Activated naive CD4-positive, alpha-beta T cell treated with anti-CD3 and anti-CD28 coated beads, Interleukin-2, amount 50 U/mL, for 24 hours (primary cell): Measurements from ENCODE around the gene SCPEP1.

ENCODE experiments used
- H3K27ac Mint-ChIP-seq: one replicate; pipeline ENCODE4 v1.8.0; 2021; ENCODE audit warnings: mild to moderate bottlenecking, mixed read lengths
- H3K27me3 Mint-ChIP-seq: one replicate; pipeline ENCODE4 v1.8.0; 2021; ENCODE audit warnings: mixed read lengths
- H3K36me3 Mint-ChIP-seq: one replicate; pipeline ENCODE4 v1.8.0; 2021; ENCODE audit warnings: mixed read lengths
- H3K4me1 Mint-ChIP-seq: one replicate; pipeline ENCODE4 v1.8.0; 2021; ENCODE audit warnings: mixed read lengths
- H3K4me3 Mint-ChIP-seq: one replicate; pipeline ENCODE4 v1.8.0; 2021; ENCODE audit warnings: mild to moderate bottlenecking, mixed read lengths
- H3K9me3 Mint-ChIP-seq: one replicate; pipeline ENCODE4 v1.8.0; 2021; ENCODE audit warnings: mixed read lengths

The SCPEP1 gene

GRCh38 chr17:57009737-57010445 lies 32.0 kb downstream of the SCPEP1 start:
- no peaks in the 10 kb centered on the region for H3K36me3 Mint-ChIP-seq
- H3K9me3 Mint-ChIP-seq: no peaks in the 10 kb centered on the region
- peak overlapping the region; percentile 27 for H3K4me3 Mint-ChIP-seq
- no peaks in the 10 kb centered on the region for H3K27me3 Mint-ChIP-seq
- H3K27ac Mint-ChIP-seq: no peak overlapping the region
- H3K4me1 Mint-ChIP-seq: peaks cover 9% of the 10 kb centered on the region

- no peaks in the 10 kb centered on the region for H3K27me3 Mint-ChIP-seq
- peak overlapping the region; percentile 44 for H3K4me3 Mint-ChIP-seq
- H3K27ac Mint-ChIP-seq: no peak overlapping the region
- peaks cover 9% of the 10 kb centered on the region for H3K4me1 Mint-ChIP-seq
- no peaks in the 10 kb centered on the region for H3K36me3 Mint-ChIP-seq
- H3K9me3 Mint-ChIP-seq: no peaks in the 10 kb centered on the region
These were observed 32.6 kb downstream of the SCPEP1 start for GRCh38 chr17:57010487-57010886.

DNA sequence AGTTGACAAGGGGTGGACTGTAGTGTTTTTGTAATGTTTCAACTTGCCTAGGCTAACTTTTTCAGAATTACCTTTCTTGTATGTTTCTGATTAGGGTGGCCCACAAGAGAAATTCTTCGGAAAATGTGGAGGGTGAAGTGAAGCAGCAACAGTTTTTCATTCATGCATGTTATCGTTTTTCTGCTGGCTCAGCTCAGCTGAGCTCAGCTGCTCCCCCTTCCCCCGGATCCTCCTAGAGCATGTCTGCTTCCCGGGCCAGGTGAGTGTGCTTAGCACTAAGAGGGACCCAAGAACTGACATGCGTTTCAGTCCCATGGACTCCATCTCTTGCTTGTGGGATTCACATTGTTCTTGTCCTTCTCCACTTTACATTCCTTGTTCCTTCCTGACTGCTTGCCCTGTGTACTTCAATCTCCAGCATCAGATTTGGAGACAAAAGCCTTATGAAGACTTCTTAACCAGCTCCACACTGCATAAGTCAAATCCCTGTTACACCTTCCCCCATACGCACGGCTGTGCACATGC lies 33.6 kb downstream of the SCPEP1 start:
- Mint-ChIP-seq H3K9me3 (no peaks in the 10 kb centered on the region), H3K27ac (peak overlapping the region; percentile 5)

DNA sequence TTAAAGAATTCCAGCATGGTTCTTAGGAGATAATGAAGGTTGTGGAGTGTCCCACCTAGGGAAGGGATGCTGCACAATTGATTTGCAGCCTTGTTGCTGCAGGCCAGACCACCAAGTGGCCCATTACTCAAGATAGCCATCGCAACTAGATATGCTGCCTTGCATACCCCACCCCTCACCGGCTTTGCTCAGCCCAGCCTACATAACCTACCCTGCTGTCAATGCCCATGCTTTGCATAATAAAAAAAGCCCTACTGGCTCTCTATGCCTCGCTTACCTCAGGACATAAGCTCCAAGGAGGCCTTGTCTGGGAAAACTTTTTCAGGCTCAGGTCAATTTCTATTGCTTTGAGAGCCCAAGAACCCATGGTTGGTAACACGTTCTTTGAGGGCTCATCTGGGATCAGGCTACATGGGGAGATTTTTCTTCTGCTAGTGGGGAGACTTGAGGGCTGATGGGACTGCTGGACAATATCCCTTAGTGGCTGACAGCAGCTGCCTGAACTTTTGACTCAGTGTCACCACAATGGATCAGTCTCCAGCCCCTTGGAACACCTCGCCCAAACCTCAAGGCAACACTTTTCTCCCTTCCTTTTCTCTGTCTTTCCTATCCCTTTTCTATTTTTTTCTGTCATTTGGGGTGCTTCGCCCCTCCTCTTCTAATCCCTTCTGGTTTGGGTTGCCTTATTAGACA lies 38.3 kb downstream of the SCPEP1 start:
- H3K27me3 Mint-ChIP-seq: peaks cover 6% of the 10 kb centered on the region
- no peaks in the 10 kb centered on the region for H3K4me1 Mint-ChIP-seq

More for the DNA sequence above, 33.6 kb downstream of the SCPEP1 start:
- Mint-ChIP-seq H3K27me3 (no peaks in the 10 kb centered on the region), H3K4me3 (no peak overlapping the region), H3K36me3 (no peaks in the 10 kb centered on the region), H3K4me1 (peaks cover 9% of the 10 kb centered on the region)

DNA sequence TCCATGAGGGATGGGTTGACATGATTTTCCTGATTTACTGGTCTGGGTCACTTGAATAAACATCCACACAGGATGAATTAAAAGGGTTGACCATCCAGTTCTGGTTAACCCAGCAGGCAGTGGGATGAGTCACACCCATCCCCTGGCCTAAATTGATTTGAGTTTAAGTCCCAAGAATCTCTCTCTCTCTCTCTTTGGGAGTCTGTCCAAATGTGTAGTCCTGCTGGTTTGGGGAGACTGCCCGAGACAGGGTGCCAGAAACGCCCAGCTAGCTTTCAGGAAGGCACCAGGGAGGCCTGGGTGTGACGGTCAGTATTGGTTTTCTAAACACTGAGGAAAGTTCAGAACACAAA lies 38.8 kb downstream of the SCPEP1 start:
- Mint-ChIP-seq H3K36me3 (no peaks in the 10 kb centered on the region), H3K4me1 (no peaks in the 10 kb centered on the region), H3K27ac (no peak overlapping the region), H3K4me3 (no peak overlapping the region), H3K27me3 (peaks cover 6% of the 10 kb centered on the region), H3K9me3 (no peaks in the 10 kb centered on the region)

More for the DNA sequence above, 38.3 kb downstream of the SCPEP1 start:
- H3K36me3 Mint-ChIP-seq: no peaks in the 10 kb centered on the region
- no peak overlapping the region for H3K27ac Mint-ChIP-seq
- H3K4me3 Mint-ChIP-seq: no peak overlapping the region
- H3K9me3 Mint-ChIP-seq: no peaks in the 10 kb centered on the region

GRCh38 chr17:57017625-57018024 lies 39.7 kb downstream of the SCPEP1 start:
- H3K4me3 Mint-ChIP-seq: no peak overlapping the region
- no peak overlapping the region for H3K27ac Mint-ChIP-seq
- no peaks in the 10 kb centered on the region for H3K36me3 Mint-ChIP-seq
- peaks cover 6% of the 10 kb centered on the region for H3K27me3 Mint-ChIP-seq
- no peaks in the 10 kb centered on the region for H3K4me1 Mint-ChIP-seq
- H3K9me3 Mint-ChIP-seq: no peaks in the 10 kb centered on the region

DNA sequence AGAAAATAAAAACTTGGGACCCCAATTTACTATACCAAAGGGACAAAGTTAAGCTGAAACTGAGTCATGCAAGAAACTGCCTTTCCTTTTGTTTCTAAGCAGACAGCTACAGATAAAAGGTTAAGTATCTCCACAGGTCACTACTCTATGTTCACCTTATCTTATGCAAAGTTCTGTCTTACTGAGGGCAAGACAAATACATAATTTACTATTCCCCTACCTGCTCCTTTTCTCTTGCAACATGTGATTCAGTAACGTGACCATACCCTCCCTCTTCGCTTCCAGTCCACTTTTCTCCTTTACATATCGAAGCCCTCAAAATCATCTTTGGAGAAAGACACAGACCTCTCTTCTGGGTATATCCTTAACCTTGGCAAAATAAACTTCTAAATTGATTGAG lies 42.3 kb downstream of the SCPEP1 start:
- H3K4me3 Mint-ChIP-seq: no peak overlapping the region
- no peaks in the 10 kb centered on the region for H3K4me1 Mint-ChIP-seq
- H3K27ac Mint-ChIP-seq: no peak overlapping the region
- H3K9me3 Mint-ChIP-seq: no peaks in the 10 kb centered on the region
- no peaks in the 10 kb centered on the region for H3K36me3 Mint-ChIP-seq
- peaks cover 11% of the 10 kb centered on the region for H3K27me3 Mint-ChIP-seq

GRCh38 chr17:57021226-57021940 lies 43.5 kb downstream of the SCPEP1 start:
- no peaks in the 10 kb centered on the region for H3K4me1 Mint-ChIP-seq
- H3K27ac Mint-ChIP-seq: no peak overlapping the region
- H3K9me3 Mint-ChIP-seq: no peaks in the 10 kb centered on the region

GRCh38 chr17:57025876-57026275 lies 47.9 kb downstream of the SCPEP1 start:
- Mint-ChIP-seq H3K9me3 (peaks cover 10% of the 10 kb centered on the region), H3K27ac (no peak overlapping the region), H3K4me1 (no peaks in the 10 kb centered on the region), H3K27me3 (peaks cover 13% of the 10 kb centered on the region), H3K4me3 (no peak overlapping the region), H3K36me3 (no peaks in the 10 kb centered on the region)

More at GRCh38 chr17:57021226-57021940, 43.5 kb downstream of the SCPEP1 start:
- Mint-ChIP-seq H3K36me3 (no peaks in the 10 kb centered on the region), H3K4me3 (no peak overlapping the region), H3K27me3 (peaks cover 11% of the 10 kb centered on the region)

DNA sequence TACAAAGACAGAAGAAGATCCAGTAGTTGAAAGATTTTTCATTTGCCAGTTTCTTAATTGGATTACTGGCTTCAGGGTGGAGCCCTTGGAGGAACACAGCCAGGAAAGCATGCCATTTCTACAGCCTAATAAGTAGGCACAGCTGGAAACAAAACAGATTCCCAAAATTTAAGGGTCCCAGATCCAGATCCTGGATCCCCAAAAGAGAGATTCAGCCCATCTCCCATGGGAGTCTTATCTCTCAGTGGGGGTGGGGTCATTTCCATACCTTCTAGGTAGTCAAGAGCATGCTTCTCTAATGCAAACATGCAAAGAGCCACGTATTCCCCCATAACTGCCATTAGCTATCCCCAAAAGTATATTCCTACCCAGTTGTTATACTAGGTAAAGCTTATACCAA lies 49.9 kb downstream of the SCPEP1 start:
- Mint-ChIP-seq H3K4me1 (no peaks in the 10 kb centered on the region), H3K9me3 (peaks cover 10% of the 10 kb centered on the region), H3K27ac (no peak overlapping the region), H3K36me3 (no peaks in the 10 kb centered on the region), H3K4me3 (no peak overlapping the region), H3K27me3 (peaks cover 13% of the 10 kb centered on the region)

- no peaks in the 10 kb centered on the region for H3K36me3 Mint-ChIP-seq
- no peaks in the 10 kb centered on the region for H3K4me1 Mint-ChIP-seq
- peaks cover 5% of the 10 kb centered on the region for H3K9me3 Mint-ChIP-seq
- no peak overlapping the region for H3K4me3 Mint-ChIP-seq
- peaks cover 16% of the 10 kb centered on the region for H3K27me3 Mint-ChIP-seq
- H3K27ac Mint-ChIP-seq: no peak overlapping the region
These were observed 54.4 kb downstream of the SCPEP1 start for GRCh38 chr17:57032343-57032742.

- Mint-ChIP-seq H3K4me3 (no peak overlapping the region), H3K36me3 (no peaks in the 10 kb centered on the region), H3K27ac (no peak overlapping the region), H3K4me1 (no peaks in the 10 kb centered on the region), H3K27me3 (peaks cover 16% of the 10 kb centered on the region), H3K9me3 (peaks cover 3% of the 10 kb centered on the region)
These were observed 55.4 kb downstream of the SCPEP1 start for GRCh38 chr17:57033296-57033695.

DNA sequence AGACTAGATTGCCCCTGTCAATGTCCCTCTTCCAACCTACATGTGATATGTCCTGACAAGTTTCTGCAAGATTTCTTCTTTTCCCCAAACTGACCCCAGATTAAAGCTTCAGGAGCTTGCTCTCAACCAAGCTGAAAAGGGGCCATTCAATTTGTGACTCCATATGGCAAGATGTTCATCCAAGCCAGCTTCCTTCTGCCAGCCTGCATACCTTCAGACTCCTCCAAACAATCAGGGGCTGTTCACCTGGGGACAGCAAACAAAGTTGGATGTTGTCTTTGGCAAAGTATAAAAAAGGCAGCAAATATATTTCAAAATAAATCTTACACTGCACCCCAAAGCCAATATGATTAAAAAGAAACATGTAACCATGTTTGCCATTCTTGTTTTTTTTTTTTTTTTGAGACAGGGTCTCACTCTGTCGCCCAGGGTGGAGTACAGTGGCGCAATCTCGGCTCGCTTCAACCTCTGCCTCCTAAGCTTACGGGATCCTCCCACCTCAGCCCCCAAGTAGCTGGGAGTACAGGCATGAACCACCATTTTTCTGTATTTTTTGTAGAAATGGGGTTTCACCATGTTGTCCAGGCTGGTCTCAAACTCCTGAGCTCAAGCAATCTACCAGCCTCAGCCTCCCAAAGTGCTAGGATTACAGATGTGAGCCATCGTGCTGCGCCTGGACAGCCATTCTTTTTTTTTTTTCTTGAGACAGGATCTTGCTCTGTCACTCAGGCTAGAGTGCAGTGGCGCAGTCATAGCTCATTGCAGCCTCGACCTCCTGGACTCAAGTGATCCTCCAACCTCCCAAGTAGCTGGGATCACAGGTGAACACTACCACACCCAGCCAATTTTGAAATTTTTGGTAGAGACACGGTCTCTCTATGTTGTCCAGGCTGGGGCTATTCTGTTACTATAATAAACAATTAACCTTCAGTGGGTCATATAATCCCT lies 57.1 kb downstream of the SCPEP1 start:
- Mint-ChIP-seq H3K27me3 (peaks cover 15% of the 10 kb centered on the region), H3K9me3 (no peaks in the 10 kb centered on the region), H3K36me3 (no peaks in the 10 kb centered on the region), H3K27ac (no peak overlapping the region), H3K4me1 (no peaks in the 10 kb centered on the region), H3K4me3 (no peak overlapping the region)

GRCh38 chr17:57035971-57036481 lies 58.1 kb downstream of the SCPEP1 start:
- Mint-ChIP-seq H3K9me3 (no peaks in the 10 kb centered on the region), H3K4me1 (no peaks in the 10 kb centered on the region), H3K27me3 (peaks cover 16% of the 10 kb centered on the region), H3K4me3 (no peak overlapping the region), H3K36me3 (no peaks in the 10 kb centered on the region), H3K27ac (peak overlapping the region; percentile 53)

GRCh38 chr17:57037411-57037810 lies 59.5 kb downstream of the SCPEP1 start:
- no peaks in the 10 kb centered on the region for H3K9me3 Mint-ChIP-seq
- no peaks in the 10 kb centered on the region for H3K4me1 Mint-ChIP-seq
- no peak overlapping the region for H3K4me3 Mint-ChIP-seq
- no peak overlapping the region for H3K27ac Mint-ChIP-seq
- no peaks in the 10 kb centered on the region for H3K36me3 Mint-ChIP-seq
- peaks cover 18% of the 10 kb centered on the region for H3K27me3 Mint-ChIP-seq
